ENCODE results near the gene HS3ST4.

The HS3ST4 gene

GRCh38 chr16:25729188-25729915, 37.6 kb downstream of the HS3ST4 start:
- H3K27ac ChIP-seq: peak overlapping the region; percentile 31; the same call in 1 of the 2 replicates
- no peak overlapping the region for H3K4me3 ChIP-seq
- no peaks in the 10 kb centered on the region for H3K9me3 ChIP-seq
- no peaks in the 10 kb centered on the region for H3K36me3 ChIP-seq
- no peaks in the 10 kb centered on the region for H4K20me1 ChIP-seq
- peaks cover 22% of the 10 kb centered on the region for H3K4me1 ChIP-seq
- H3K27me3 ChIP-seq: no peaks in the 10 kb centered on the region
- TF ChIP-seq Cebpa-rat (IDR thresholded peaks at IDR 0.05): 0 out of 2 replicates have a peak, but pooled peaks have one; percentile 48
- peak overlapping the region; percentile 68 for H3K4me2 ChIP-seq
- H3K9ac ChIP-seq: no peak overlapping the region

- H4K20me1 ChIP-seq: no peaks in the 10 kb centered on the region
- H3K4me1 ChIP-seq: peaks cover 22% of the 10 kb centered on the region
- no peaks in the 10 kb centered on the region for H3K27me3 ChIP-seq
- peak overlapping the region; percentile 68; the same call in 1 of the 2 replicates for H3K4me2 ChIP-seq
- H3K27ac ChIP-seq: no peak overlapping the region
- no peak overlapping the region for H3K4me3 ChIP-seq
- no peak overlapping the region for H3K9ac ChIP-seq
- no peaks in the 10 kb centered on the region for H3K9me3 ChIP-seq
- TF ChIP-seq Cebpa-rat (IDR thresholded peaks at IDR 0.05): no peak
- H3K36me3 ChIP-seq: no peaks in the 10 kb centered on the region
Measured at GRCh38 chr16:25730396-25730795, 38.6 kb downstream of the HS3ST4 start.

GRCh38 chr16:25734430-25735385, 42.9 kb downstream of the HS3ST4 start:
- H3K9ac ChIP-seq: no peak overlapping the region
- no peaks in the 10 kb centered on the region for H3K9me3 ChIP-seq
- no peak overlapping the region for H3K4me3 ChIP-seq
- peaks cover 7% of the 10 kb centered on the region for H3K4me1 ChIP-seq
- H3K4me2 ChIP-seq: no peak overlapping the region
- no peaks in the 10 kb centered on the region for H4K20me1 ChIP-seq
- H3K36me3 ChIP-seq: no peaks in the 10 kb centered on the region
- H3K27me3 ChIP-seq: no peaks in the 10 kb centered on the region
- H3K27ac ChIP-seq: no peak overlapping the region
- TF ChIP-seq Cebpa-rat (IDR thresholded peaks at IDR 0.05): no peak

- no peak for TF ChIP-seq Cebpa-rat (IDR thresholded peaks at IDR 0.05)
Measured at GRCh38 chr16:25735645-25736044, 43.9 kb downstream of the HS3ST4 start.

GRCh38 chr16:25747160-25747758, 55.5 kb downstream of the HS3ST4 start:
- Histone ChIP-seq H3K9me3 (peaks cover 10% of the 10 kb centered on the region; the same call in 1 of the 2 replicates), H3K4me1 (no peaks in the 10 kb centered on the region), H3K4me2 (no peak overlapping the region), H3K27ac (no peak overlapping the region), H3K36me3 (no peaks in the 10 kb centered on the region), H3K9ac (no peak overlapping the region), H4K20me1 (no peaks in the 10 kb centered on the region), H3K4me3 (no peak overlapping the region), H3K27me3 (no peaks in the 10 kb centered on the region)
- TF ChIP-seq Cebpa-rat (IDR thresholded peaks at IDR 0.05): no peak

More at GRCh38 chr16:25735645-25736044, 43.9 kb downstream of the HS3ST4 start:
- no peaks in the 10 kb centered on the region for H3K27me3 ChIP-seq
- H3K4me1 ChIP-seq: no peaks in the 10 kb centered on the region
- H3K36me3 ChIP-seq: no peaks in the 10 kb centered on the region
- H3K27ac ChIP-seq: no peak overlapping the region
- no peak overlapping the region for H3K9ac ChIP-seq
- H3K9me3 ChIP-seq: no peaks in the 10 kb centered on the region
- H4K20me1 ChIP-seq: no peaks in the 10 kb centered on the region
- no peak overlapping the region for H3K4me3 ChIP-seq
- no peak overlapping the region for H3K4me2 ChIP-seq

- Histone ChIP-seq H3K4me2 (no peak overlapping the region), H3K4me3 (no peak overlapping the region), H3K27me3 (no peaks in the 10 kb centered on the region), H3K27ac (no peak overlapping the region), H3K36me3 (no peaks in the 10 kb centered on the region), H3K9ac (no peak overlapping the region), H3K4me1 (no peaks in the 10 kb centered on the region), H3K9me3 (peaks cover 10% of the 10 kb centered on the region; the same call in 1 of the 2 replicates), H4K20me1 (no peaks in the 10 kb centered on the region)
- TF ChIP-seq Cebpa-rat (IDR thresholded peaks at IDR 0.05): no peak
Measured at GRCh38 chr16:25748092-25748654, 56.4 kb downstream of the HS3ST4 start.

GRCh38 chr16:25750488-25751216, 58.9 kb downstream of the HS3ST4 start:
- Histone ChIP-seq H3K4me1 (no peaks in the 10 kb centered on the region), H3K27me3 (no peaks in the 10 kb centered on the region), H3K4me3 (no peak overlapping the region), H4K20me1 (no peaks in the 10 kb centered on the region), H3K9ac (no peak overlapping the region), H3K27ac (no peak overlapping the region), H3K4me2 (no peak overlapping the region), H3K9me3 (no peaks in the 10 kb centered on the region), H3K36me3 (no peaks in the 10 kb centered on the region)
- TF ChIP-seq Cebpa-rat (IDR thresholded peaks at IDR 0.05): no peak

GRCh38 chr16:25751230-25751835, 59.6 kb downstream of the HS3ST4 start:
- no peaks in the 10 kb centered on the region for H3K4me1 ChIP-seq
- H3K27ac ChIP-seq: no peak overlapping the region
- no peaks in the 10 kb centered on the region for H3K9me3 ChIP-seq
- no peak overlapping the region for H3K4me2 ChIP-seq
- TF ChIP-seq Cebpa-rat (IDR thresholded peaks at IDR 0.05): no peak
- H3K27me3 ChIP-seq: no peaks in the 10 kb centered on the region
- H3K9ac ChIP-seq: no peak overlapping the region
- H4K20me1 ChIP-seq: no peaks in the 10 kb centered on the region
- no peaks in the 10 kb centered on the region for H3K36me3 ChIP-seq
- no peak overlapping the region for H3K4me3 ChIP-seq

Measured in BLaER1 (cell line).